Measurements from ENCODE around the gene CCDC13. TPM values are rescaled to one million over a fixed set of nuclear protein-coding genes. Genes with fewer than 3 reads are reported as not detected.

Gene CCDC13
- total and polyA plus RNA-seq, 4 donors: 0.42 to 2.3 (median 1.0) TPM

GRCh38 chr3:42753757-42754156 lies 19.3 kb downstream of the CCDC13 start:
- no peaks in the 10 kb centered on the region for H3K36me3 ChIP-seq (ENCODE audit: control insufficient read depth in 4 of 4, insufficient read depth in 3 of 4, low read depth in 1 of 4, low read length in 3 of 4)
- H3K27ac ChIP-seq (ENCODE audit: low read depth in 1 of 2, low read length in 2 of 2): no peak overlapping the region
- TF ChIP-seq NR2F2 (IDR thresholded peaks at IDR 0.05) (no peak), REST (IDR thresholded peaks at IDR 0.05) (no peak), JUND (IDR thresholded peaks at IDR 0.05) (no peak), YY1 (IDR thresholded peaks at IDR 0.05) (no peak), RXRA (IDR thresholded peaks at IDR 0.05) (no peak), SP1 (IDR thresholded peaks at IDR 0.05) (no peak), GABPA (IDR thresholded peaks at IDR 0.05 in 1 of 2, conservative IDR thresholded peaks at IDR 0.05 in 1 of 2) (no peak), HNF4A (conservative IDR thresholded peaks at IDR 0.05) (no peak), FOXA1 (IDR thresholded peaks at IDR 0.05) (no peak), RAD21 (IDR thresholded peaks at IDR 0.05) (no peak)
- TF ChIP-seq, protein P1, sequence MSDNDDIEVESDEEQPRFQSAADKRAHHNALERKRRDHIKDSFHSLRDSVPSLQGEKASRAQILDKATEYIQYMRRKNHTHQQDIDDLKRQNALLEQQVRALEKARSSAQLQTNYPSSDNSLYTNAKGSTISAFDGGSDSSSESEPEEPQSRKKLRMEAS (IDR thresholded peaks at IDR 0.05): no peak
- TF ChIP-seq, protein P2, sequence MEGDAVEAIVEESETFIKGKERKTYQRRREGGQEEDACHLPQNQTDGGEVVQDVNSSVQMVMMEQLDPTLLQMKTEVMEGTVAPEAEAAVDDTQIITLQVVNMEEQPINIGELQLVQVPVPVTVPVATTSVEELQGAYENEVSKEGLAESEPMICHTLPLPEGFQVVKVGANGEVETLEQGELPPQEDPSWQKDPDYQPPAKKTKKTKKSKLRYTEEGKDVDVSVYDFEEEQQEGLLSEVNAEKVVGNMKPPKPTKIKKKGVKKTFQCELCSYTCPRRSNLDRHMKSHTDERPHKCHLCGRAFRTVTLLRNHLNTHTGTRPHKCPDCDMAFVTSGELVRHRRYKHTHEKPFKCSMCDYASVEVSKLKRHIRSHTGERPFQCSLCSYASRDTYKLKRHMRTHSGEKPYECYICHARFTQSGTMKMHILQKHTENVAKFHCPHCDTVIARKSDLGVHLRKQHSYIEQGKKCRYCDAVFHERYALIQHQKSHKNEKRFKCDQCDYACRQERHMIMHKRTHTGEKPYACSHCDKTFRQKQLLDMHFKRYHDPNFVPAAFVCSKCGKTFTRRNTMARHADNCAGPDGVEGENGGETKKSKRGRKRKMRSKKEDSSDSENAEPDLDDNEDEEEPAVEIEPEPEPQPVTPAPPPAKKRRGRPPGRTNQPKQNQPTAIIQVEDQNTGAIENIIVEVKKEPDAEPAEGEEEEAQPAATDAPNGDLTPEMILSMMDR (IDR thresholded peaks at IDR 0.05; ENCODE audit: low read depth, low read length, missing input control): no peak
- H3K9me3 ChIP-seq (ENCODE audit: control insufficient read depth in 4 of 4, low read length in 3 of 4): no peaks in the 10 kb centered on the region
- no peaks in the 10 kb centered on the region for H3K27me3 ChIP-seq (ENCODE audit: control insufficient read depth in 4 of 4, insufficient read depth in 4 of 4, low read length in 3 of 4)
- no peak overlapping the region for H3K4me3 ChIP-seq (ENCODE audit: low read depth in 1 of 3, low read length in 3 of 3)
- WGBS: 93% methylated on average over 3 of the region's 3 CpGs
- H3K9ac ChIP-seq (ENCODE audit: low read depth in 1 of 2, low read length in 2 of 2): no peak overlapping the region
- H3K4me1 ChIP-seq (ENCODE audit: control insufficient read depth in 4 of 4, insufficient read depth in 4 of 4, low read length in 3 of 4): peaks cover 0 to 8% (median 4%) of the 10 kb centered on the region in 4 donors
- no peak for DNase-seq (ENCODE audit: low spot score)

- peaks cover 0 to 8% (median 4%) of the 10 kb centered on the region in 4 donors for H3K4me1 ChIP-seq (ENCODE audit: control insufficient read depth in 4 of 4, insufficient read depth in 4 of 4, low read length in 3 of 4)
- H3K27me3 ChIP-seq (ENCODE audit: control insufficient read depth in 4 of 4, insufficient read depth in 4 of 4, low read length in 3 of 4): no peaks in the 10 kb centered on the region
- DNase-seq (ENCODE audit: low spot score): no peak
- H3K4me3 ChIP-seq (ENCODE audit: low read depth in 1 of 3, low read length in 3 of 3): no peak overlapping the region
- WGBS: 96% methylated on average over 4 of the region's 4 CpGs
- no peaks in the 10 kb centered on the region for H3K9me3 ChIP-seq (ENCODE audit: control insufficient read depth in 4 of 4, low read length in 3 of 4)
- TF ChIP-seq, protein P1 (IDR thresholded peaks at IDR 0.05): no peak
- TF ChIP-seq HNF4G (IDR thresholded peaks at IDR 0.05) (no peak), SP1 (IDR thresholded peaks at IDR 0.05) (no peak), GABPA (IDR thresholded peaks at IDR 0.05 in 1 of 2, conservative IDR thresholded peaks at IDR 0.05 in 1 of 2) (no peak), JUND (IDR thresholded peaks at IDR 0.05) (no peak), RXRA (IDR thresholded peaks at IDR 0.05) (no peak), ZBTB33 (IDR thresholded peaks at IDR 0.05) (no peak)
- TF ChIP-seq, protein P2 (IDR thresholded peaks at IDR 0.05; ENCODE audit: low read depth, low read length, missing input control): no peak
- TF ChIP-seq, protein P3, sequence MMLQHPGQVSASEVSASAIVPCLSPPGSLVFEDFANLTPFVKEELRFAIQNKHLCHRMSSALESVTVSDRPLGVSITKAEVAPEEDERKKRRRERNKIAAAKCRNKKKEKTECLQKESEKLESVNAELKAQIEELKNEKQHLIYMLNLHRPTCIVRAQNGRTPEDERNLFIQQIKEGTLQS (IDR thresholded peaks at IDR 0.05): no peak
- no peak overlapping the region for H3K9ac ChIP-seq (ENCODE audit: low read depth in 1 of 2, low read length in 2 of 2)
- no peaks in the 10 kb centered on the region for H3K36me3 ChIP-seq (ENCODE audit: control insufficient read depth in 4 of 4, insufficient read depth in 3 of 4, low read depth in 1 of 4, low read length in 3 of 4)
- no peak overlapping the region for H3K27ac ChIP-seq (ENCODE audit: low read depth in 1 of 2, low read length in 2 of 2)
Measured at GRCh38 chr3:42752961-42753360, 20.1 kb downstream of the CCDC13 start.

Measured in liver (tissue), 9 donors.